Tibial nerve (tissue), 3 donors: ENCODE data around the gene CLIC5.

Experiments
- POLR2A ChIP-seq, 2 donors: fragments of 450-650 bp; IDR thresholded peaks; one replicate each; pipeline ENCODE4 v1.6.1; 2017; ENCODE audit warnings: antibody characterized with exemption in 2 of 2, mild to moderate bottlenecking in 2 of 2, moderate library complexity in 2 of 2
- TF ChIP-seq, protein P1 (sequence below), 5 experiments: fragments of 200-600 bp in 3 of 5; fragments of 450-650 bp in 2 of 5; sonication (generic) in 3 of 5; IDR thresholded peaks; one replicate each; pipeline ENCODE4 v1.5.1; 2016 to 2019; ENCODE audit warnings: antibody characterized with exemption in 5 of 5, mild to moderate bottlenecking in 3 of 5, moderate library complexity in 2 of 5

GRCh38 chr6:46014046-46014445, 1.6 kb downstream of the CLIC5 start:
- TF ChIP-seq POLR2A (IDR thresholded peaks at IDR 0.05) = no peak
- TF ChIP-seq, protein P1, sequence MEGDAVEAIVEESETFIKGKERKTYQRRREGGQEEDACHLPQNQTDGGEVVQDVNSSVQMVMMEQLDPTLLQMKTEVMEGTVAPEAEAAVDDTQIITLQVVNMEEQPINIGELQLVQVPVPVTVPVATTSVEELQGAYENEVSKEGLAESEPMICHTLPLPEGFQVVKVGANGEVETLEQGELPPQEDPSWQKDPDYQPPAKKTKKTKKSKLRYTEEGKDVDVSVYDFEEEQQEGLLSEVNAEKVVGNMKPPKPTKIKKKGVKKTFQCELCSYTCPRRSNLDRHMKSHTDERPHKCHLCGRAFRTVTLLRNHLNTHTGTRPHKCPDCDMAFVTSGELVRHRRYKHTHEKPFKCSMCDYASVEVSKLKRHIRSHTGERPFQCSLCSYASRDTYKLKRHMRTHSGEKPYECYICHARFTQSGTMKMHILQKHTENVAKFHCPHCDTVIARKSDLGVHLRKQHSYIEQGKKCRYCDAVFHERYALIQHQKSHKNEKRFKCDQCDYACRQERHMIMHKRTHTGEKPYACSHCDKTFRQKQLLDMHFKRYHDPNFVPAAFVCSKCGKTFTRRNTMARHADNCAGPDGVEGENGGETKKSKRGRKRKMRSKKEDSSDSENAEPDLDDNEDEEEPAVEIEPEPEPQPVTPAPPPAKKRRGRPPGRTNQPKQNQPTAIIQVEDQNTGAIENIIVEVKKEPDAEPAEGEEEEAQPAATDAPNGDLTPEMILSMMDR (IDR thresholded peaks at IDR 0.05) = no peak
